ENCODE data around the gene SINHCAF. TPM values are rescaled to one million over a fixed set of nuclear protein-coding genes. Genes with fewer than 3 reads are reported as not detected.

The SINHCAF gene
- total and polyA plus RNA-seq, 2 of the 8 experiments (the other 6 are each of a cell fraction or from before 2014, with no cell fraction given) = 138 to 576 TPM

DNA sequence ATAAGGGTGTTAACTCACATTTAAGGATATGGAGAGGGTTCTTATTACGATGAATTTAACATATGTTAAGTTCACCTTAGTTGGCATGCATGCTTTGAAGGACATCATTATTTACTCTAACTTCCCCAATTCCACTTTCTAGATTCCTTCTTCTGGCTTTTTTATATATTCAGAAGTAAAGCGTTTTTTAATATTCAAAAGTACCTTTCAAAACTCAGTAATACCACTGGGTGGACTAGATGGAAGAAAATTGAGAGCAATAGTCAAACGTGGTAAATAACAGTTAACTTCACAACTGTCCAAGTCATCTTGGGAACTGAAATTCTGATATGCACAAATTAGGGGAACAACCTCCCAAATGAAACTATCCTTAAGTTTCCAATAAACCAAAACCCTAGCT lies 9.1 kb downstream of the SINHCAF start:
- no peak overlapping the region for H3K18ac ChIP-seq (ENCODE audit: extremely low read depth, low read length)
- H2BK120ac ChIP-seq (replicated peaks; ENCODE audit: low read depth, low read length) = no peak overlapping the region
- no peak overlapping the region for H4K8ac ChIP-seq (ENCODE audit: extremely low read depth, insufficient read depth, low read length)
- H4K20me1 ChIP-seq (replicated peaks in 1 of 2; ENCODE audit: control insufficient read depth in 1 of 2, insufficient read depth in 2 of 2, low read length in 2 of 2) = peaks cover 36 to 61% of the 10 kb centered on the region in 2 experiments
- H2BK20ac ChIP-seq (ENCODE audit: low read length) = no peak overlapping the region
- no peak overlapping the region for H3K23ac ChIP-seq (ENCODE audit: insufficient read length)
- ChIA-PET CTCF (ENCODE audit: partially characterized antibody) (interaction anchor here (0.5 to 1.7 kb wide), 5 partner anchors 9 to 336 kb away, joined by 3 to 5 read pairs (median 3); no protein-coding TSS in a partner anchor), POLR2A (ENCODE audit: partially characterized antibody) (interaction anchor here (0.7 to 3.5 kb wide), 4 partner anchors 9 to 50 kb away, joined by 3 to 22 read pairs (median 8); partner anchors contain the start of gene SINHCAF)
- FAIRE-seq = no peak
- no peak overlapping the region for H3K9ac ChIP-seq (replicated peaks in 1 of 4; ENCODE audit: extremely low read depth in 1 of 4, low read depth in 3 of 4, low read length in 3 of 4)
- no peak overlapping the region for H2AFZ ChIP-seq (ENCODE audit: low read length)
- peak overlapping the region in 1 of 2 experiments; percentile 10; a peak in 1 of 4 replicates for H3K4me2 ChIP-seq (ENCODE audit: insufficient read depth in 1 of 2, low read depth in 2 of 2, low read length in 2 of 2)
- no peak overlapping the region for H3K27ac ChIP-seq (ENCODE audit: low read depth, low read length)
- H3K4me1 ChIP-seq (replicated peaks in 1 of 4; ENCODE audit: control insufficient read depth in 3 of 4, insufficient read depth in 4 of 4, low read length in 3 of 4) = peaks cover 9 to 29% (median 23%) of the 10 kb centered on the region in 4 experiments
- 34% methylated on average over 3 of the region's 3 CpGs; no CpG with 5 or more reads in 1 of the 2 experiments for WGBS, 2 experiments (ENCODE audit: extremely low coverage in 1 of 2, insufficient coverage in 1 of 2, insufficient read length in 1 of 2, insufficient replicate concordance in 2 of 2, low coverage in 1 of 2, low lambda C conversion rate in 2 of 2, missing lambda C conversion rate in 1 of 2)
- no peak overlapping the region for H3K14ac ChIP-seq (ENCODE audit: insufficient read length)
- H3K4me3 ChIP-seq (ENCODE audit: extremely low read depth in 1 of 4, insufficient read depth in 2 of 4, low read depth in 3 of 4, low read length in 4 of 4) = peak overlapping the region in 1 of 4 experiments; percentile 99; a peak in 2 of 8 replicates
- no peaks in the 10 kb centered on the region for H3K9me3 ChIP-seq (ENCODE audit: insufficient read depth in 2 of 2, low read depth in 1 of 2, low read length in 1 of 2)
- H3K79me2 ChIP-seq (ENCODE audit: control insufficient read depth in 1 of 2, insufficient read depth in 2 of 2, low read length in 2 of 2) = peaks cover 83 to 100% of the 10 kb centered on the region in 2 experiments
- H3K36me3 ChIP-seq (ENCODE audit: control insufficient read depth in 2 of 4, insufficient read depth in 4 of 4, low read length in 3 of 4) = peaks cover 0 to 5% (median 0%) of the 10 kb centered on the region in 4 experiments; a peak in 3 of 8 replicates
- H3K79me1 ChIP-seq (ENCODE audit: low read depth, low read length) = no peaks in the 10 kb centered on the region
- no peaks in the 10 kb centered on the region for H3K23me2 ChIP-seq (ENCODE audit: low read depth, low read length)
- DNase-seq (ENCODE audit: low read depth in 1 of 2, low spot score in 2 of 2) = no peak
- no peak overlapping the region for H2BK15ac ChIP-seq (ENCODE audit: low read length)
- H2BK12ac ChIP-seq (ENCODE audit: low read depth, low read length) = no peak overlapping the region
- H3K27me3 ChIP-seq (replicated peaks in 1 of 4; ENCODE audit: control insufficient read depth in 3 of 4, extremely low read depth in 1 of 4, insufficient read depth in 3 of 4, low read length in 3 of 4) = no peaks in the 10 kb centered on the region
- H2BK5ac ChIP-seq (ENCODE audit: low read depth, low read length) = no peak overlapping the region
- peak overlapping the region; percentile 81 for H4K5ac ChIP-seq (ENCODE audit: insufficient read length, low read depth, low read length)
- no peak overlapping the region for H3K56ac ChIP-seq (replicated peaks; ENCODE audit: insufficient read length, low read depth, low read length)
- no peak overlapping the region for H3K4ac ChIP-seq (replicated peaks; ENCODE audit: insufficient read length, low read depth, low read length)
- no peak overlapping the region for H4K91ac ChIP-seq (replicated peaks; ENCODE audit: insufficient read length, low read length)
- no peak overlapping the region for H2AK5ac ChIP-seq (ENCODE audit: low read depth, low read length)
- no peak for TF ChIP-seq SRF (IDR thresholded peaks at IDR 0.05; ENCODE audit: low read depth, low read length)
- no peak for TF ChIP-seq SP1 (IDR thresholded peaks at IDR 0.05; ENCODE audit: low read depth, low read length)
- TF ChIP-seq SUZ12 (IDR thresholded peaks at IDR 0.05; ENCODE audit: low read length) = no peak
- TF ChIP-seq, protein P1, sequence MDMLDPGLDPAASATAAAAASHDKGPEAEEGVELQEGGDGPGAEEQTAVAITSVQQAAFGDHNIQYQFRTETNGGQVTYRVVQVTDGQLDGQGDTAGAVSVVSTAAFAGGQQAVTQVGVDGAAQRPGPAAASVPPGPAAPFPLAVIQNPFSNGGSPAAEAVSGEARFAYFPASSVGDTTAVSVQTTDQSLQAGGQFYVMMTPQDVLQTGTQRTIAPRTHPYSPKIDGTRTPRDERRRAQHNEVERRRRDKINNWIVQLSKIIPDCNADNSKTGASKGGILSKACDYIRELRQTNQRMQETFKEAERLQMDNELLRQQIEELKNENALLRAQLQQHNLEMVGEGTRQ (IDR thresholded peaks at IDR 0.05; ENCODE audit: low read length) = no peak
- no peak for TF ChIP-seq POLR2AphosphoS5 (IDR thresholded peaks at IDR 0.05; ENCODE audit: low read depth, low read length)
- TF ChIP-seq HDAC2 (IDR thresholded peaks at IDR 0.05; ENCODE audit: borderline replicate concordance in 1 of 2, low read depth in 2 of 2, low read length in 2 of 2) = no peak
- TF ChIP-seq SAP30 (IDR thresholded peaks at IDR 0.05; ENCODE audit: insufficient read depth, insufficient replicate concordance, low read length) = no peak
- TF ChIP-seq RFX5 (IDR thresholded peaks at IDR 0.05; ENCODE audit: borderline replicate concordance, low read depth, low read length) = no peak
